ENCODE data around the gene CS. TPM values are rescaled to one million over a fixed set of nuclear protein-coding genes. Genes with fewer than 3 reads are reported as not detected.

Gene CS
- total and polyA plus RNA-seq, 3 experiments from 2014 or later = 78.8 to 286 (median 279) TPM

GRCh38 chr12:56261503-56262232 is 38.5 kb downstream of the CS start:
- POLR2A ChIA-PET = no interaction called here
- H3K27ac Mint-ChIP-seq = peak overlapping the region in 1 of 8 donors; percentile 3
- H3K4me3 Mint-ChIP-seq = peak overlapping the region in 1 of 7 donors; percentile 4

GRCh38 chr12:56260921-56261320 is 39.2 kb downstream of the CS start:
- H3K27ac Mint-ChIP-seq = peak overlapping the region in 2 of 8 donors; percentile 21 to 59
- no peaks in the 10 kb centered on the region for H3K27me3 Mint-ChIP-seq
- POLR2A ChIA-PET = no interaction called here
- CTCF ChIA-PET = no interaction called here
- no peaks in the 10 kb centered on the region for H3K36me3 ChIP-seq (ENCODE audit: insufficient read depth, low read length)
- peaks cover 0 to 13% (median 3%) of the 10 kb centered on the region in 3 donors for H3K36me3 Mint-ChIP-seq
- peaks cover 23% of the 10 kb centered on the region for H3K4me1 ChIP-seq (ENCODE audit: insufficient read depth, low read length)
- no peaks in the 10 kb centered on the region for H3K27me3 ChIP-seq (ENCODE audit: insufficient read depth, low read length, poor library complexity, severe bottlenecking)
- H3K9me3 ChIP-seq (ENCODE audit: low read length) = no peaks in the 10 kb centered on the region
- peaks cover 21 to 28% (median 24%) of the 10 kb centered on the region in 3 donors for H3K4me1 Mint-ChIP-seq
- no peak for DNase-seq
- no peak overlapping the region for H3K4me3 ChIP-seq (ENCODE audit: low read length)
- no peak overlapping the region for H3K27ac ChIP-seq (ENCODE audit: low read depth, low read length)
- no peaks in the 10 kb centered on the region for H3K9me3 Mint-ChIP-seq
- H3K4me3 Mint-ChIP-seq = peak overlapping the region in 2 of 7 donors; percentile 4 to 59

More at GRCh38 chr12:56261503-56262232, 38.5 kb downstream of the CS start:
- Histone ChIP-seq H3K27me3 (ENCODE audit: insufficient read depth, low read length, poor library complexity, severe bottlenecking) (no peaks in the 10 kb centered on the region), H3K4me1 (ENCODE audit: insufficient read depth, low read length) (peaks cover 21% of the 10 kb centered on the region), H3K27ac (ENCODE audit: low read depth, low read length) (no peak overlapping the region), H3K36me3 (ENCODE audit: insufficient read depth, low read length) (no peaks in the 10 kb centered on the region), H3K9me3 (ENCODE audit: low read length) (no peaks in the 10 kb centered on the region), H3K4me3 (ENCODE audit: low read length) (no peak overlapping the region)
- Mint-ChIP-seq H3K36me3 (peaks cover 0 to 9% (median 0%) of the 10 kb centered on the region in 3 donors), H3K4me1 (peaks cover 19 to 26% (median 23%) of the 10 kb centered on the region in 3 donors), H3K27me3 (no peaks in the 10 kb centered on the region), H3K9me3 (no peaks in the 10 kb centered on the region)
- CTCF ChIA-PET = no interaction called here
- DNase-seq = no peak

- CTCF ChIA-PET = no interaction called here
Measured at GRCh38 chr12:56260380-56260779, 39.8 kb downstream of the CS start.

GRCh38 chr12:56258820-56259183 is 41.3 kb downstream of the CS start:
- peaks cover 5 to 32% (median 10%) of the 10 kb centered on the region in 3 donors for H3K36me3 Mint-ChIP-seq
- H3K4me3 Mint-ChIP-seq = peak overlapping the region; percentile 90 to 95 (median 91)
- no peaks in the 10 kb centered on the region for H3K27me3 Mint-ChIP-seq
- Histone ChIP-seq H3K36me3 (ENCODE audit: insufficient read depth, low read length) (peaks cover 10% of the 10 kb centered on the region), H3K4me3 (ENCODE audit: low read length) (peak overlapping the region; percentile 92), H3K4me1 (ENCODE audit: insufficient read depth, low read length) (peaks cover 23% of the 10 kb centered on the region), H3K9me3 (ENCODE audit: low read length) (no peaks in the 10 kb centered on the region), H3K27ac (ENCODE audit: low read depth, low read length) (peak overlapping the region; percentile 86), H3K27me3 (ENCODE audit: insufficient read depth, low read length, poor library complexity, severe bottlenecking) (no peaks in the 10 kb centered on the region)
- H3K27ac Mint-ChIP-seq = peak overlapping the region; percentile 66 to 96 (median 92)
- H3K9me3 Mint-ChIP-seq = no peaks in the 10 kb centered on the region
- no peak for DNase-seq
- H3K4me1 Mint-ChIP-seq = peaks cover 25 to 37% (median 29%) of the 10 kb centered on the region in 3 donors
- CTCF ChIA-PET = interaction anchor here (0.7 to 3.7 kb wide), 14 partner anchors 9 to 143 kb away, joined by 3 to 19 read pairs (median 4); partner anchors contain the start of genes COQ10A, RNF41, RPL41 and SMARCC2
- POLR2A ChIA-PET = interaction anchor here (0.6 to 1.7 kb wide), 3 partner anchors 8 to 188 kb away, joined by 4 to 11 read pairs (median 7); partner anchors contain the start of genes COQ10A and RNF41

More at GRCh38 chr12:56260380-56260779, 39.8 kb downstream of the CS start:
- DNase-seq = no peak
- no peak overlapping the region for H3K4me3 ChIP-seq (ENCODE audit: low read length)
- H3K4me1 ChIP-seq (ENCODE audit: insufficient read depth, low read length) = peaks cover 23% of the 10 kb centered on the region
- no peak overlapping the region for H3K27ac ChIP-seq (ENCODE audit: low read depth, low read length)
- H3K36me3 Mint-ChIP-seq = peaks cover 0 to 17% (median 3%) of the 10 kb centered on the region in 3 donors
- H3K9me3 ChIP-seq (ENCODE audit: low read length) = no peaks in the 10 kb centered on the region
- no peaks in the 10 kb centered on the region for H3K27me3 ChIP-seq (ENCODE audit: insufficient read depth, low read length, poor library complexity, severe bottlenecking)
- no peaks in the 10 kb centered on the region for H3K36me3 ChIP-seq (ENCODE audit: insufficient read depth, low read length)
- H3K9me3 Mint-ChIP-seq = no peaks in the 10 kb centered on the region
- peaks cover 22 to 29% (median 22%) of the 10 kb centered on the region in 3 donors for H3K4me1 Mint-ChIP-seq
- no peaks in the 10 kb centered on the region for H3K27me3 Mint-ChIP-seq
- POLR2A ChIA-PET = no interaction called here
- H3K27ac Mint-ChIP-seq = peak overlapping the region in 2 of 8 donors; percentile 37 to 59
- H3K4me3 Mint-ChIP-seq = peak overlapping the region in 4 of 7 donors; percentile 33 to 82 (median 69)

GRCh38 chr12:56258068-56258819 is 41.9 kb downstream of the CS start, which contains the start of gene ANKRD52:
Gene ANKRD52 (minus strand): TSS chr12:56258384. CDS start chr12:56258269, 115 bp downstream.
- POLR2A ChIA-PET = interaction anchor here (0.6 to 1.7 kb wide), 7 partner anchors 9 to 203 kb away, joined by 3 to 11 read pairs (median 5); partner anchors contain the start of genes CNPY2, COQ10A, RNF41 and ZC3H10

GRCh38 chr12:56257491-56258067 is 42.6 kb downstream of the CS start:
- no peaks in the 10 kb centered on the region for H3K9me3 ChIP-seq (ENCODE audit: low read length)
- peaks cover 25 to 37% (median 29%) of the 10 kb centered on the region in 3 donors for H3K4me1 Mint-ChIP-seq
- CTCF ChIA-PET = interaction anchor here (0.8 to 3.7 kb wide), 15 partner anchors 8 to 141 kb away, joined by 3 to 19 read pairs (median 5); partner anchors contain the start of genes COQ10A, RNF41, RPL41 and SMARCC2
- peaks cover 23% of the 10 kb centered on the region for H3K4me1 ChIP-seq (ENCODE audit: insufficient read depth, low read length)
- H3K4me3 ChIP-seq (ENCODE audit: low read length) = peak overlapping the region; percentile 86
- H3K27me3 ChIP-seq (ENCODE audit: insufficient read depth, low read length, poor library complexity, severe bottlenecking) = no peaks in the 10 kb centered on the region
- H3K27ac Mint-ChIP-seq = peak overlapping the region in 7 of 8 donors; percentile 57 to 94 (median 71)
- peak overlapping the region; percentile 59 for H3K27ac ChIP-seq (ENCODE audit: low read depth, low read length)
- H3K36me3 Mint-ChIP-seq = peaks cover 5 to 44% (median 10%) of the 10 kb centered on the region in 3 donors
- no peaks in the 10 kb centered on the region for H3K27me3 Mint-ChIP-seq
- peaks cover 22% of the 10 kb centered on the region for H3K36me3 ChIP-seq (ENCODE audit: insufficient read depth, low read length)
- POLR2A ChIA-PET = interaction anchor here (1.0 to 1.7 kb wide), 3 partner anchors 9 to 139 kb away, joined by 5 to 11 read pairs (median 11); partner anchors contain the start of genes COQ10A and ZC3H10
- no peaks in the 10 kb centered on the region for H3K9me3 Mint-ChIP-seq
- no peak for DNase-seq
- H3K4me3 Mint-ChIP-seq = peak overlapping the region; percentile 77 to 93 (median 81)

More at GRCh38 chr12:56258068-56258819, 41.9 kb downstream of the CS start, which contains the start of gene ANKRD52:
- H3K27me3 Mint-ChIP-seq = no peaks in the 10 kb centered on the region
- H3K4me3 ChIP-seq (ENCODE audit: low read length) = peak within 1 kb of the TSS; percentile 92
- H3K36me3 ChIP-seq (ENCODE audit: insufficient read depth, low read length) = peaks cover 16% of the 10 kb centered on the region
- peak within 1 kb of the TSS; percentile 90 to 95 (median 91) for H3K4me3 Mint-ChIP-seq
- CTCF ChIA-PET = interaction anchor here (0.7 to 3.7 kb wide), 21 partner anchors 8 to 142 kb away, joined by 3 to 19 read pairs (median 4); partner anchors contain the start of genes COQ10A, RNF41, RPL41 and SMARCC2
- no peaks in the 10 kb centered on the region for H3K9me3 ChIP-seq (ENCODE audit: low read length)
- peaks cover 5 to 38% (median 10%) of the 10 kb centered on the region in 3 donors for H3K36me3 Mint-ChIP-seq
- no peaks in the 10 kb centered on the region for H3K27me3 ChIP-seq (ENCODE audit: insufficient read depth, low read length, poor library complexity, severe bottlenecking)
- H3K9me3 Mint-ChIP-seq = no peaks in the 10 kb centered on the region
- peaks cover 23% of the 10 kb centered on the region for H3K4me1 ChIP-seq (ENCODE audit: insufficient read depth, low read length)
- H3K27ac ChIP-seq (ENCODE audit: low read depth, low read length) = peak within 1 kb of the TSS; percentile 86
- DNase-seq = peak; percentile 75 to 86 (median 83)
- H3K27ac Mint-ChIP-seq = peak within 1 kb of the TSS; percentile 81 to 96 (median 92)
- H3K4me1 Mint-ChIP-seq = peaks cover 25 to 37% (median 29%) of the 10 kb centered on the region in 3 donors

GRCh38 chr12:56257071-56257470 is 43.1 kb downstream of the CS start:
- H3K4me3 ChIP-seq (ENCODE audit: low read length) = peak overlapping the region; percentile 86
- H3K4me3 Mint-ChIP-seq = peak overlapping the region; percentile 77 to 93 (median 81)
- H3K27ac ChIP-seq (ENCODE audit: low read depth, low read length) = peak overlapping the region; percentile 59
- H3K27me3 Mint-ChIP-seq = no peaks in the 10 kb centered on the region
- H3K4me1 ChIP-seq (ENCODE audit: insufficient read depth, low read length) = peaks cover 23% of the 10 kb centered on the region
- no peak for DNase-seq
- POLR2A ChIA-PET = interaction anchor here (1.3 kb wide), 1 partner anchor 23 kb away, joined by 3 read pairs; no protein-coding TSS in a partner anchor
- CTCF ChIA-PET = interaction anchor here (1.1 to 3.7 kb wide), 9 partner anchors 10 to 138 kb away, joined by 3 to 19 read pairs (median 9); partner anchors contain the start of genes COQ10A, RNF41, SMARCC2 and ZC3H10
- no peaks in the 10 kb centered on the region for H3K9me3 Mint-ChIP-seq
- peaks cover 9 to 49% (median 13%) of the 10 kb centered on the region in 3 donors for H3K36me3 Mint-ChIP-seq
- H3K27ac Mint-ChIP-seq = peak overlapping the region in 7 of 8 donors; percentile 47 to 94 (median 83)
- peaks cover 25 to 37% (median 29%) of the 10 kb centered on the region in 3 donors for H3K4me1 Mint-ChIP-seq
- no peaks in the 10 kb centered on the region for H3K27me3 ChIP-seq (ENCODE audit: insufficient read depth, low read length, poor library complexity, severe bottlenecking)
- peaks cover 28% of the 10 kb centered on the region for H3K36me3 ChIP-seq (ENCODE audit: insufficient read depth, low read length)
- no peaks in the 10 kb centered on the region for H3K9me3 ChIP-seq (ENCODE audit: low read length)
